ENCODE data around the gene RNF121. TPM values are rescaled to one million over a fixed set of nuclear protein-coding genes. Genes with fewer than 3 reads are reported as not detected.

Gene RNF121
- total and polyA plus RNA-seq, 2 of the 4 experiments (the other 2 are of a cell fraction): 43.4 to 88.7 TPM

DNA sequence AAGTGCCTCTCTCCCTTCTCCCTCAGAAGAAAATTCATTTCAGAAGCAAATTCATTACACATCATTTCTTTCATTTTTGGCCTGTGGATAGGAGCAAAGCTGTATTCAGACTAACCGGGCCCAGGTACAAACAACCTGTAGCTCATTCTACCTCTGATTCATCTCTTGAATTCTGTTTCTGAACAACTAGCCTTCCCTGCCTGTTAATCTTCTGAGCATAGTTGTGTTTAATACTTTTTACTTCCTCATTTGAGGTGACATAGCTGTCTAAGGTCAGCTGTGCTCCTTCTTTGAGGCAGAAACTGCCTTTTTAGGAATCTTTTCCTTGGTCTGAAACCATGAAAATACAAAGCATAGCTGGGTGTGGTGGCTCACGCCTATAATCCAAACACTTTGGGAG lies 57.3 kb downstream of the RNF121 start:
- Histone ChIP-seq H4K91ac (ENCODE audit: insufficient read depth, low read depth, low read length) (no peak overlapping the region), H3K4me1 (ENCODE audit: control insufficient read depth, insufficient read depth, low read length) (peaks cover 12% of the 10 kb centered on the region), H3K9me1 (ENCODE audit: insufficient read depth, low read length) (peaks cover 17% of the 10 kb centered on the region), H2AK5ac (ENCODE audit: low read depth, low read length) (no peak overlapping the region), H3K4ac (ENCODE audit: low read depth, low read length) (no peak overlapping the region), H3K4me2 (ENCODE audit: low read depth, low read length) (no peak overlapping the region), H4K20me1 (ENCODE audit: insufficient read depth, low read length) (peaks cover 5% of the 10 kb centered on the region; the same call in 1 of the 2 replicates), H3K27me3 (ENCODE audit: control insufficient read depth, insufficient read depth, low read length) (no peaks in the 10 kb centered on the region), H3K4me3 (ENCODE audit: insufficient read depth, low read depth, low read length) (no peak overlapping the region), H2AFZ (replicated peaks; ENCODE audit: low read length, poor library complexity) (no peak overlapping the region), H4K8ac (ENCODE audit: low read depth in 2 of 2, low read length in 2 of 2) (no peak overlapping the region), H3K14ac (replicated peaks; ENCODE audit: low read depth, low read length) (no peak overlapping the region), H3K9ac (ENCODE audit: low read depth, low read length) (no peak overlapping the region), H2BK120ac (ENCODE audit: low read depth, low read length) (no peak overlapping the region), H3K36me3 (ENCODE audit: control insufficient read depth, insufficient read depth, low read length) (peaks cover 7% of the 10 kb centered on the region), H3K23ac (ENCODE audit: low read depth, low read length) (no peak overlapping the region), H3K9me3 (ENCODE audit: control insufficient read depth, insufficient read depth, low read length) (no peaks in the 10 kb centered on the region), H2AK9ac (replicated peaks; ENCODE audit: low read depth, low read length, poor library complexity) (no peak overlapping the region), H4K5ac (ENCODE audit: low read depth, low read length) (no peak overlapping the region), H3K18ac (ENCODE audit: low read depth, low read length) (no peak overlapping the region), H3K79me1 (ENCODE audit: low read depth in 1 of 2, low read length in 2 of 2) (peaks cover 13 to 30% of the 10 kb centered on the region in 2 experiments; a peak in 1 of 4 replicates), H2BK15ac (ENCODE audit: low read depth, low read length) (no peak overlapping the region), H2BK20ac (ENCODE audit: low read depth, low read length) (no peak overlapping the region), H2BK5ac (ENCODE audit: low read depth, low read length, poor library complexity, severe bottlenecking) (no peak overlapping the region), H3K56ac (ENCODE audit: extremely low read depth, insufficient read depth, low read length) (no peak overlapping the region), H3K27ac (ENCODE audit: insufficient read depth, low read length) (no peak overlapping the region)
- dilution Hi-C loops (cut with HindIII; ENCODE audit: low sequenced_read_pairs, unreplicated experiment): no loop called here
- no peak for TF ChIP-seq RAD21 (IDR thresholded peaks at IDR 0.05; ENCODE audit: low read length)
- TF ChIP-seq FOS (IDR thresholded peaks at IDR 0.05; ENCODE audit: low read depth, low read length): no peak
- TF ChIP-seq BHLHE40 (IDR thresholded peaks at IDR 0.05; ENCODE audit: low read depth, low read length): no peak
- TF ChIP-seq MAZ (IDR thresholded peaks at IDR 0.05; ENCODE audit: borderline replicate concordance, low read depth, low read length): no peak
- no peak for TF ChIP-seq SMC3 (IDR thresholded peaks at IDR 0.05; ENCODE audit: low read depth, low read length)
- no peak for TF ChIP-seq POLR2A (IDR thresholded peaks at IDR 0.05; ENCODE audit: low read depth, low read length)
- no peak for TF ChIP-seq CEBPB (IDR thresholded peaks at IDR 0.05; ENCODE audit: low read depth, low read length)
- no peak for TF ChIP-seq RFX5 (IDR thresholded peaks at IDR 0.05; ENCODE audit: low read depth, low read length)
- TF ChIP-seq, protein P1, sequence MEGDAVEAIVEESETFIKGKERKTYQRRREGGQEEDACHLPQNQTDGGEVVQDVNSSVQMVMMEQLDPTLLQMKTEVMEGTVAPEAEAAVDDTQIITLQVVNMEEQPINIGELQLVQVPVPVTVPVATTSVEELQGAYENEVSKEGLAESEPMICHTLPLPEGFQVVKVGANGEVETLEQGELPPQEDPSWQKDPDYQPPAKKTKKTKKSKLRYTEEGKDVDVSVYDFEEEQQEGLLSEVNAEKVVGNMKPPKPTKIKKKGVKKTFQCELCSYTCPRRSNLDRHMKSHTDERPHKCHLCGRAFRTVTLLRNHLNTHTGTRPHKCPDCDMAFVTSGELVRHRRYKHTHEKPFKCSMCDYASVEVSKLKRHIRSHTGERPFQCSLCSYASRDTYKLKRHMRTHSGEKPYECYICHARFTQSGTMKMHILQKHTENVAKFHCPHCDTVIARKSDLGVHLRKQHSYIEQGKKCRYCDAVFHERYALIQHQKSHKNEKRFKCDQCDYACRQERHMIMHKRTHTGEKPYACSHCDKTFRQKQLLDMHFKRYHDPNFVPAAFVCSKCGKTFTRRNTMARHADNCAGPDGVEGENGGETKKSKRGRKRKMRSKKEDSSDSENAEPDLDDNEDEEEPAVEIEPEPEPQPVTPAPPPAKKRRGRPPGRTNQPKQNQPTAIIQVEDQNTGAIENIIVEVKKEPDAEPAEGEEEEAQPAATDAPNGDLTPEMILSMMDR (conservative IDR thresholded peaks at IDR 0.05; ENCODE audit: low read depth, low read length): no peak
- TF ChIP-seq CHD1 (IDR thresholded peaks at IDR 0.05; ENCODE audit: low read depth, low read length): no peak
- TF ChIP-seq, protein P2, sequence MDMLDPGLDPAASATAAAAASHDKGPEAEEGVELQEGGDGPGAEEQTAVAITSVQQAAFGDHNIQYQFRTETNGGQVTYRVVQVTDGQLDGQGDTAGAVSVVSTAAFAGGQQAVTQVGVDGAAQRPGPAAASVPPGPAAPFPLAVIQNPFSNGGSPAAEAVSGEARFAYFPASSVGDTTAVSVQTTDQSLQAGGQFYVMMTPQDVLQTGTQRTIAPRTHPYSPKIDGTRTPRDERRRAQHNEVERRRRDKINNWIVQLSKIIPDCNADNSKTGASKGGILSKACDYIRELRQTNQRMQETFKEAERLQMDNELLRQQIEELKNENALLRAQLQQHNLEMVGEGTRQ (IDR thresholded peaks at IDR 0.05; ENCODE audit: low read depth, low read length): no peak
- TF ChIP-seq RCOR1 (IDR thresholded peaks at IDR 0.05; ENCODE audit: insufficient replicate concordance, low read length): no peak
- TF ChIP-seq, protein P3, sequence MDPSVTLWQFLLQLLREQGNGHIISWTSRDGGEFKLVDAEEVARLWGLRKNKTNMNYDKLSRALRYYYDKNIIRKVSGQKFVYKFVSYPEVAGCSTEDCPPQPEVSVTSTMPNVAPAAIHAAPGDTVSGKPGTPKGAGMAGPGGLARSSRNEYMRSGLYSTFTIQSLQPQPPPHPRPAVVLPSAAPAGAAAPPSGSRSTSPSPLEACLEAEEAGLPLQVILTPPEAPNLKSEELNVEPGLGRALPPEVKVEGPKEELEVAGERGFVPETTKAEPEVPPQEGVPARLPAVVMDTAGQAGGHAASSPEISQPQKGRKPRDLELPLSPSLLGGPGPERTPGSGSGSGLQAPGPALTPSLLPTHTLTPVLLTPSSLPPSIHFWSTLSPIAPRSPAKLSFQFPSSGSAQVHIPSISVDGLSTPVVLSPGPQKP (IDR thresholded peaks at IDR 0.05; ENCODE audit: borderline replicate concordance, low read depth, low read length): no peak
- no peak for TF ChIP-seq MXI1 (IDR thresholded peaks at IDR 0.05; ENCODE audit: borderline replicate concordance, low read depth, low read length)
- no CpG with 5 or more reads among the region's 2 CpGs for WGBS, 2 experiments (ENCODE audit: extremely low coverage in 2 of 2, insufficient read length in 1 of 2)
- ChIA-PET POLR2A (ENCODE audit: unreplicated experiment) (no interaction called here), CTCF (interaction anchor here (0.7 kb wide), 1 partner anchor 9 kb away, joined by 3 read pairs; no protein-coding TSS in a partner anchor)
- intact Hi-C loops (cut with micrococcal nuclease): no loop called here
- BruUV-seq (replicated peaks): no TSS peak
- in situ Hi-C loops (cut with MboI; ENCODE audit: low sequenced_read_pairs): loop anchor here (10.0 kb wide), 1 partner anchor 61 kb away; the partner anchor contains the start of genes RNF121 and XNDC1N
- ATAC-seq (ENCODE audit: low read depth) (no peak), DNase-seq (no peak)
